ENCODE measurements around the gene TAS1R1.
A peak's percentile ranks its signal among the peaks of the same experiment; 100 is the strongest.

TAS1R1 gene

GRCh38 chr1:6574818-6575217 is 19.7 kb downstream of the TAS1R1 start:
- TF ChIP-seq CTCF (IDR thresholded peaks at IDR 0.05; ENCODE audit: low read depth, low read length, missing control alignments) = no peak
- Histone ChIP-seq H3K4me3 (ENCODE audit: low read depth, low read length) (no peak overlapping the region), H3K36me3 (replicated peaks) (no peaks in the 10 kb centered on the region), H3K27me3 (replicated peaks) (no peaks in the 10 kb centered on the region), H3K27ac (no peak overlapping the region)
- no peak for DNase-seq
- in situ Hi-C loops (cut with HindIII; ENCODE audit: low pct_ligation_motif_present, low sequenced_read_pairs) = no loop called here

GRCh38 chr1:6577831-6578525 is 22.9 kb downstream of the TAS1R1 start:
- no peaks in the 10 kb centered on the region for H3K27me3 ChIP-seq (replicated peaks)
- peaks cover 2% of the 10 kb centered on the region for H3K36me3 ChIP-seq (replicated peaks)
- no peak for TF ChIP-seq CTCF (IDR thresholded peaks at IDR 0.05; ENCODE audit: low read depth, low read length, missing control alignments)
- DNase-seq = no peak
- H3K27ac ChIP-seq = no peak overlapping the region
- in situ Hi-C loops (cut with HindIII; ENCODE audit: low pct_ligation_motif_present, low sequenced_read_pairs) = no loop called here
- H3K4me3 ChIP-seq (ENCODE audit: low read depth, low read length) = no peak overlapping the region

- Histone ChIP-seq H3K27ac (no peak overlapping the region), H3K27me3 (replicated peaks) (no peaks in the 10 kb centered on the region), H3K36me3 (replicated peaks) (peaks cover 2% of the 10 kb centered on the region), H3K4me3 (ENCODE audit: low read depth, low read length) (no peak overlapping the region)
- TF ChIP-seq CTCF (IDR thresholded peaks at IDR 0.05; ENCODE audit: low read depth, low read length, missing control alignments) = no peak
- no peak for DNase-seq
- in situ Hi-C loops (cut with HindIII; ENCODE audit: low pct_ligation_motif_present, low sequenced_read_pairs) = no loop called here
These were observed 23.7 kb downstream of the TAS1R1 start for GRCh38 chr1:6578624-6579373.

GRCh38 chr1:6579374-6580118 is 24.4 kb downstream of the TAS1R1 start, which contains the start of gene ZBTB48:
TSS of gene ZBTB48 (plus strand) at chr1:6579994. CDS start at chr1:6580610, 616 bp downstream.
- peak; percentile 96 for DNase-seq
- peaks cover 2% of the 10 kb centered on the region for H3K36me3 ChIP-seq (replicated peaks)
- TF ChIP-seq CTCF (IDR thresholded peaks at IDR 0.05; ENCODE audit: low read depth, low read length, missing control alignments) = no peak
- in situ Hi-C loops (cut with HindIII; ENCODE audit: low pct_ligation_motif_present, low sequenced_read_pairs) = no loop called here
- H3K4me3 ChIP-seq (ENCODE audit: low read depth, low read length) = peak within 1 kb of the TSS; percentile 82
- no peaks in the 10 kb centered on the region for H3K27me3 ChIP-seq (replicated peaks)
- peak within 1 kb of the TSS; percentile 65 for H3K27ac ChIP-seq

GRCh38 chr1:6580119-6580592 is 25.0 kb downstream of the TAS1R1 start:
- DNase-seq = no peak
- in situ Hi-C loops (cut with HindIII; ENCODE audit: low pct_ligation_motif_present, low sequenced_read_pairs) = no loop called here
- no peaks in the 10 kb centered on the region for H3K27me3 ChIP-seq (replicated peaks)
- H3K4me3 ChIP-seq (ENCODE audit: low read depth, low read length) = peak overlapping the region; percentile 82
- H3K36me3 ChIP-seq (replicated peaks) = peaks cover 2% of the 10 kb centered on the region
- TF ChIP-seq CTCF (IDR thresholded peaks at IDR 0.05; ENCODE audit: low read depth, low read length, missing control alignments) = no peak
- H3K27ac ChIP-seq = peak overlapping the region; percentile 39
